ENCODE data around the gene ANO4. TPM values are rescaled to one million over a fixed set of nuclear protein-coding genes. Genes with fewer than 3 reads are reported as not detected.
"Not testable (repeated sequence)": the region's sequence is repeated elsewhere in the genome, so short reads cannot be mapped to it uniquely, and the experiment has no call there.

The ANO4 gene
- total RNA-seq, 3 donors from 2014 or later = 0.33 to 1.0 (median 0.80) TPM

- no peak for DNase-seq (ENCODE audit: low spot score in 2 of 2)
- Histone ChIP-seq H3K4me3 (no peak overlapping the region), H3K27ac (no peak overlapping the region), H3K9me3 (no peaks in the 10 kb centered on the region), H3K27me3 (no peaks in the 10 kb centered on the region), H3K36me3 (no peaks in the 10 kb centered on the region), H3K4me1 (no peaks in the 10 kb centered on the region)
- intact Hi-C loops (cut with DNase I; ENCODE audit: low total_unique reads) = no loop called here
- TF ChIP-seq POLR2A (IDR thresholded peaks at IDR 0.05) = no peak
Observed at GRCh38 chr12:101053203-101053602, 258.6 kb downstream of the ANO4 start.

DNA sequence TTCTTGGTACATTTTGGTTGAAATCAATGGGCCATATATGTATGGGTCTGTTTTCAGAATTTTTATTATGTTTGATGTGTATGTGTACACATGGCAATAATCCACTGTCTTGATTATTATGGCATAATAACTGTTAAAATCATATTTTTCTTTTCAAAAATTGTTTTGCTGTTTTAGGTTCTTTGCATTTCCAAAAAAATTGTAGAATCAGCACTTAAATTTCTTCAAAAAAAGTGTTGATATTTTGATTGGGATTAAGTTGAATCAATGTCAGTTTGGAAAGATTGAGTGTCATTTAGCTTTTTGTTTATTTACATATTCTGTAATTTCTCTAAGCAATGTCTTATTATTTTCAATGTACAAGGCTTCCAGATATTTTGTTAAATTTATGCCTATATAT lies 261.4 kb downstream of the ANO4 start:
- H3K4me1 ChIP-seq = no peaks in the 10 kb centered on the region
- intact Hi-C loops (cut with DNase I; ENCODE audit: low total_unique reads) = no loop called here
- H3K36me3 ChIP-seq = no peaks in the 10 kb centered on the region
- no peak overlapping the region for H3K27ac ChIP-seq
- H3K4me3 ChIP-seq = no peak overlapping the region
- DNase-seq (ENCODE audit: low spot score in 2 of 2) = no peak
- H3K27me3 ChIP-seq = no peaks in the 10 kb centered on the region
- TF ChIP-seq POLR2A (IDR thresholded peaks at IDR 0.05) (no peak), POLR2AphosphoS5 (IDR thresholded peaks at IDR 0.05) (no peak)
- TF ChIP-seq, protein P1, sequence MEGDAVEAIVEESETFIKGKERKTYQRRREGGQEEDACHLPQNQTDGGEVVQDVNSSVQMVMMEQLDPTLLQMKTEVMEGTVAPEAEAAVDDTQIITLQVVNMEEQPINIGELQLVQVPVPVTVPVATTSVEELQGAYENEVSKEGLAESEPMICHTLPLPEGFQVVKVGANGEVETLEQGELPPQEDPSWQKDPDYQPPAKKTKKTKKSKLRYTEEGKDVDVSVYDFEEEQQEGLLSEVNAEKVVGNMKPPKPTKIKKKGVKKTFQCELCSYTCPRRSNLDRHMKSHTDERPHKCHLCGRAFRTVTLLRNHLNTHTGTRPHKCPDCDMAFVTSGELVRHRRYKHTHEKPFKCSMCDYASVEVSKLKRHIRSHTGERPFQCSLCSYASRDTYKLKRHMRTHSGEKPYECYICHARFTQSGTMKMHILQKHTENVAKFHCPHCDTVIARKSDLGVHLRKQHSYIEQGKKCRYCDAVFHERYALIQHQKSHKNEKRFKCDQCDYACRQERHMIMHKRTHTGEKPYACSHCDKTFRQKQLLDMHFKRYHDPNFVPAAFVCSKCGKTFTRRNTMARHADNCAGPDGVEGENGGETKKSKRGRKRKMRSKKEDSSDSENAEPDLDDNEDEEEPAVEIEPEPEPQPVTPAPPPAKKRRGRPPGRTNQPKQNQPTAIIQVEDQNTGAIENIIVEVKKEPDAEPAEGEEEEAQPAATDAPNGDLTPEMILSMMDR (IDR thresholded peaks at IDR 0.05) = no peak
- H3K9me3 ChIP-seq = no peaks in the 10 kb centered on the region

- H3K27ac ChIP-seq; H3K4me3 ChIP-seq; H3K36me3 ChIP-seq; DNase-seq (ENCODE audit: low spot score in 2 of 2); H3K4me1 ChIP-seq; intact Hi-C loops (cut with DNase I; ENCODE audit: low total_unique reads); H3K27me3 ChIP-seq; H3K9me3 ChIP-seq: not testable (repeated sequence)
Observed at GRCh38 chr12:101062508-101062907, 267.9 kb downstream of the ANO4 start.

DNA sequence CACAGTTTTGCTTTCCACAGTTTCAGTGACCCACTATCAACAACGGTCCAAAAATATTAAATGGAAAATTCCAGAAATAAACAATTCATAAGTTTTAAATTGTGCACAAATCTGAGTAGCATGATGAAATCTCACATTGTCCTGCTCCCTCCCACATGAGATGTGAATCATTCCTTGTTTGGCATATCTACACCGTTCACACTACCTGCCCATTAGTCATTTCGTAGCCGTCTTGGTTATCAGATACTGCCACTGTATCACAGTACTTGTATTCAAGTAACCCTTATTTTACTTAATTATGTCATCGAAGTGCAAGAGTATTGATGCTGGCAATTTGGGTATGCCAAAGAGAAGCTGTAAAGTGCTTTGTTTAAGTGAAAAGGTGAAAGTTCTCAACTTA lies 270.1 kb downstream of the ANO4 start:
- Histone ChIP-seq H3K36me3 (no peaks in the 10 kb centered on the region), H3K9me3 (no peaks in the 10 kb centered on the region), H3K27me3 (no peaks in the 10 kb centered on the region), H3K4me3 (no peak overlapping the region), H3K4me1 (no peaks in the 10 kb centered on the region), H3K27ac (no peak overlapping the region)
- intact Hi-C loops (cut with DNase I; ENCODE audit: low total_unique reads) = no loop called here
- TF ChIP-seq POLR2A (IDR thresholded peaks at IDR 0.05) (no peak), POLR2AphosphoS5 (IDR thresholded peaks at IDR 0.05) (no peak)
- TF ChIP-seq, protein P1 (IDR thresholded peaks at IDR 0.05) = no peak
- DNase-seq (ENCODE audit: low spot score in 2 of 2) = no peak

DNA sequence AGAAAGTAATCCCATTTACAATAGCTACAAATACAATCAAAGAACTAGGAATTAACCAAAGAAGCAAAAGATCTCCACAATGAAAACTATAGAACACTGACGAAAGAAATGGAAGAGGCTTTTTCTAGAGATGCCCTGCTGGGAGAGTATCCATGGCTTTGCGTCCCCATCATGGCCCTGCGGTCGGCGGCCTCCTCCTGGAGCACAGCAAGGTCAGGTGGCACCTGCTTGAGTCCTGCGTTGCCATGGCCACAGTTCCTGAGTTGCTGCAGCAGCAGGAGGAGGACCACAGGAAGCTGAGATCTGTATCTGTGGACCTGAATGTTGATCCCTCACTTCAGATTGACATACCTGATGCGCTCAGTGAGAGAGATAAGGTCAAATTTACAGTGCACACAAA lies 271.9 kb downstream of the ANO4 start:
- H3K4me1 ChIP-seq = no peaks in the 10 kb centered on the region
- no peaks in the 10 kb centered on the region for H3K9me3 ChIP-seq
- DNase-seq (ENCODE audit: low spot score in 2 of 2) = no peak
- intact Hi-C loops (cut with DNase I; ENCODE audit: low total_unique reads) = no loop called here
- H3K27me3 ChIP-seq = no peaks in the 10 kb centered on the region
- H3K36me3 ChIP-seq = no peaks in the 10 kb centered on the region
- no peak overlapping the region for H3K4me3 ChIP-seq
- no peak overlapping the region for H3K27ac ChIP-seq
- TF ChIP-seq POLR2AphosphoS5 (IDR thresholded peaks at IDR 0.05) = no peak
- TF ChIP-seq, protein P1 (IDR thresholded peaks at IDR 0.05) = no peak
- TF ChIP-seq POLR2A (IDR thresholded peaks at IDR 0.05) = no peak

GRCh38 chr12:101068402-101068801 lies 273.8 kb downstream of the ANO4 start:
- no peak overlapping the region for H3K27ac ChIP-seq
- intact Hi-C loops (cut with DNase I; ENCODE audit: low total_unique reads) = no loop called here
- H3K27me3 ChIP-seq = no peaks in the 10 kb centered on the region
- TF ChIP-seq, protein P1 (IDR thresholded peaks at IDR 0.05) = no peak
- TF ChIP-seq POLR2A (IDR thresholded peaks at IDR 0.05) (no peak), POLR2AphosphoS5 (IDR thresholded peaks at IDR 0.05) (no peak)
- no peak overlapping the region for H3K4me3 ChIP-seq
- H3K4me1 ChIP-seq = no peaks in the 10 kb centered on the region
- no peaks in the 10 kb centered on the region for H3K9me3 ChIP-seq
- no peaks in the 10 kb centered on the region for H3K36me3 ChIP-seq
- DNase-seq (ENCODE audit: low spot score in 2 of 2) = no peak
